WTC11 (cell line): Measurements from ENCODE around the gene NDN. TPM values are rescaled to one million over a fixed set of nuclear protein-coding genes. Genes with fewer than 3 reads are reported as not detected.

Experiments
- ATAC-seq: fragments of 200-7000 bp; cut with Tn5 transposase; 2 replicates; pipeline ENCODE4 v1.10.0; 2021; ENCODE audit warnings: mild to moderate bottlenecking, moderate library complexity
- CTCF ChIA-PET: fragments of 300-600 bp; sonication (Branson Sonifier 250); formaldehyde crosslinking; loops from one replicate; lab custom pipeline; 2021; ENCODE audit warnings: antibody characterized with exemption; lab: Charles Lee
- POLR2A ChIA-PET: fragments of 350-600 bp; sonication (Branson Sonifier 250); formaldehyde crosslinking; loops from one replicate; lab custom pipeline; 2021; ENCODE audit warnings: antibody characterized with exemption; lab: Charles Lee
- DNase-seq: peaks from one replicate; pipeline ENCODE4 v3.0.0; 2021; ENCODE audit warnings: low spot score
- H3K27ac Mint-ChIP-seq: 2 replicates; pipeline ENCODE4 v1.8.0; 2021; ENCODE audit warnings: mixed read lengths
- H3K27me3 Mint-ChIP-seq: 2 replicates; pipeline ENCODE4 v1.8.0; 2021; ENCODE audit warnings: low read depth, mild to moderate bottlenecking, moderate library complexity, mixed read lengths
- H3K36me3 Mint-ChIP-seq: 2 replicates; pipeline ENCODE4 v1.8.0; 2021; ENCODE audit warnings: mixed read lengths
- H3K4me1 Mint-ChIP-seq: 2 replicates; pipeline ENCODE4 v1.8.0; 2022; ENCODE audit warnings: mixed read lengths
- H3K4me3 Mint-ChIP-seq: 2 replicates; pipeline ENCODE4 v1.8.0; 2021; ENCODE audit warnings: mild to moderate bottlenecking, moderate library complexity, mixed read lengths
- H3K9me3 Mint-ChIP-seq: 2 replicates; pipeline ENCODE4 v1.8.0; 2021; ENCODE audit warnings: mixed read lengths
- FOXK1 ChIP-seq: sonication (generic); formaldehyde crosslinking; IDR thresholded peaks from 2 replicates; pipeline ENCODE4 v1.8.0; 2022; ENCODE audit warnings: mild to moderate bottlenecking, moderate library complexity, missing genetic modification reagents
- GABPB1 ChIP-seq: sonication (generic); formaldehyde crosslinking; IDR thresholded peaks from 2 replicates; pipeline ENCODE4 v1.8.1; 2023; ENCODE audit warnings: mild to moderate bottlenecking, missing genetic modification reagents
- IRF2 ChIP-seq: sonication (generic); formaldehyde crosslinking; IDR thresholded peaks from 2 replicates; pipeline ENCODE4 v1.8.0; 2022; ENCODE audit warnings: low read depth, missing genetic modification reagents, borderline replicate concordance
- NFATC4 ChIP-seq: fragments of 250-450 bp; sonication (Bioruptor Pico); IDR thresholded peaks from 2 replicates; pipeline ENCODE4 v1.9.0; 2021; ENCODE audit warnings: mild to moderate bottlenecking
- NR1H2 ChIP-seq: sonication (generic); formaldehyde crosslinking; IDR thresholded peaks from 2 replicates; pipeline ENCODE4 v1.9.0; 2021; ENCODE audit warnings: mild to moderate bottlenecking, moderate library complexity, missing genetic modification reagents
- NR3C1 ChIP-seq: sonication (generic); formaldehyde crosslinking; conservative IDR thresholded peaks from 2 replicates; pipeline ENCODE4 v1.8.1; 2023; ENCODE audit warnings: low read depth, mild to moderate bottlenecking, missing genetic modification reagents
- RORB ChIP-seq: fragments of 250-450 bp; sonication (Bioruptor Pico); IDR thresholded peaks from 2 replicates; pipeline ENCODE4 v1.9.0; 2021; ENCODE audit warnings: mild to moderate bottlenecking
- TEAD4 ChIP-seq: sonication (generic); formaldehyde crosslinking; IDR thresholded peaks from 2 replicates; pipeline ENCODE4 v1.8.0; 2022; ENCODE audit warnings: mild to moderate bottlenecking, missing genetic modification reagents
- ZNF121 ChIP-seq: sonication (generic); formaldehyde crosslinking; IDR thresholded peaks from 2 replicates; pipeline ENCODE4 v1.8.0; 2023; ENCODE audit warnings: missing genetic modification reagents
- ZNF138 ChIP-seq: sonication (generic); formaldehyde crosslinking; conservative IDR thresholded peaks from 2 replicates; pipeline ENCODE4 v1.8.1; 2022; ENCODE audit warnings: mild to moderate bottlenecking, moderate library complexity, missing genetic modification reagents
- ZNF263 ChIP-seq: sonication (generic); formaldehyde crosslinking; IDR thresholded peaks from 2 replicates; pipeline ENCODE4 v1.8.1; 2022; ENCODE audit warnings: low read depth, mild to moderate bottlenecking, moderate library complexity, missing genetic modification reagents
- total RNA-seq: library from RNA; stranded (reverse); gene quantifications from 3 replicates; pipeline ENCODE4 v1.2.3, GENCODE V29; 2021
- TF ChIP-seq, protein P1 (sequence below): fragments of 250-450 bp; sonication (Bioruptor Pico); IDR thresholded peaks from 2 replicates; pipeline ENCODE4 v1.9.0; 2021; ENCODE audit warnings: mild to moderate bottlenecking, borderline replicate concordance
- TF ChIP-seq, protein P2 (sequence below): sonication (generic); formaldehyde crosslinking; IDR thresholded peaks from 2 replicates; pipeline ENCODE4 v1.8.1; 2023; ENCODE audit warnings: mild to moderate bottlenecking, missing genetic modification reagents, borderline replicate concordance
- TF ChIP-seq, protein P3 (sequence below): fragments of 250-450 bp; sonication (Bioruptor Pico); IDR thresholded peaks from 2 replicates; pipeline ENCODE4 v2.1.2; 2022; ENCODE audit warnings: mild to moderate bottlenecking, moderate library complexity

The NDN gene
- total RNA-seq, 1 experiment from 2014 or later, result 40.0 TPM

DNA sequence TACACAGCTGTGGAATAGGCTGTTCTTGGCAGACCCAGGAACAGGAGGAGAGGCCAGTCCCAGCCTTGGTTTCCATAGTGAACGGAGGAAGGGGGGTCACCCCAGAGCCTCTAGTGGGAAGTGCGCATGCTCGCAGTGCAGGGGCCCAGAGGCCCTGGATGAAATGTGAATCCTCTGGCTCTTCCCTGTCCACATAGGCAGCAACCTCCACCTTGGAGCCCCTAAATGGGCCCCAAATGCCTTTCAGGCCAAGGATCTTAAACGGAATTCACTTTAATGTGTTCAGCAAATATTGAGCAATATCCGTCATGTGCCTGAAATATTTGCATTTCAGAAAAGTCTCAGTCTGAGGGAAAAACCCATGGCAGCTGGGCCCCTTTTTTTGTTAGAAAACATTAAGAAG is 3.3 kb upstream of the NDN start:
- no peak overlapping the region for H3K27ac Mint-ChIP-seq
- ChIA-PET POLR2A (no interaction called here), CTCF (interaction anchor here (1.0 to 1.3 kb wide), 2 partner anchors 72 to 167 kb away, joined by 3 read pairs; no protein-coding TSS in a partner anchor)
- no peak overlapping the region for H3K4me3 Mint-ChIP-seq
- ATAC-seq, result peak; percentile 65
- H3K36me3 Mint-ChIP-seq, result peaks cover 40% of the 10 kb centered on the region
- H3K27me3 Mint-ChIP-seq, result peaks cover 4% of the 10 kb centered on the region
- TF ChIP-seq GABPB1 (CRISPR knock-in tag) (peak; percentile 21; the same call in 1 of the 2 replicates), FOXK1 (CRISPR knock-in tag) (no peak), TEAD4 (CRISPR knock-in tag) (no peak)
- H3K4me1 Mint-ChIP-seq, result peaks cover 21% of the 10 kb centered on the region
- H3K9me3 Mint-ChIP-seq, result peaks cover 54% of the 10 kb centered on the region
- DNase-seq, result peak; percentile 41

DNA sequence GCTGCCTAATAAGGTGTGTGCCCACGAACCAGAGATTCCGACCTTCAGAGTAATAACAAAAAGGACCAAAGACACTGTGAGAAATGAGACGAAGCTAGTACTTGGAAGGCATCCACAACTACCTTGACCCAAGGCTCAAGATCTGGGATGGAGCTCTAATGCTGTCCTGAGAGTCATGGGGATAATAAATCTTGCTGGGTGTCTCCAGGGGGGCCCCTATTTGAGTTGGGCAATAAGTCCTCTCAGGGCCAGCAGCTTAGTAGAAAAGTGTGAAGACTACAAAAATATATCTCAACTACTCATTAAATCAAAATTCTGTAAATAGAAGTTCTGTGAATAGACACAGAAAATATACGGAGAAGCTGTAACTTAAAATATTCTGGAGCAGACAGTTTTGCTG is 2.9 kb upstream of the NDN start:
- H3K9me3 Mint-ChIP-seq, result peaks cover 50% of the 10 kb centered on the region
- CTCF ChIA-PET, result interaction anchor here (1.0 to 1.3 kb wide), 2 partner anchors 72 to 167 kb away, joined by 3 read pairs; no protein-coding TSS in a partner anchor
- ATAC-seq (no peak), DNase-seq (no peak)
- no peak overlapping the region for H3K4me3 Mint-ChIP-seq
- no peak overlapping the region for H3K27ac Mint-ChIP-seq
- H3K36me3 Mint-ChIP-seq, result peaks cover 36% of the 10 kb centered on the region
- H3K27me3 Mint-ChIP-seq, result peaks cover 4% of the 10 kb centered on the region
- POLR2A ChIA-PET, result no interaction called here
- TF ChIP-seq RORB (CRISPR knock-in tag) (no peak), NR1H2 (no peak), ZNF138 (CRISPR knock-in tag) (no peak), IRF2 (no peak), ZNF263 (no peak)
- TF ChIP-seq, protein P1, sequence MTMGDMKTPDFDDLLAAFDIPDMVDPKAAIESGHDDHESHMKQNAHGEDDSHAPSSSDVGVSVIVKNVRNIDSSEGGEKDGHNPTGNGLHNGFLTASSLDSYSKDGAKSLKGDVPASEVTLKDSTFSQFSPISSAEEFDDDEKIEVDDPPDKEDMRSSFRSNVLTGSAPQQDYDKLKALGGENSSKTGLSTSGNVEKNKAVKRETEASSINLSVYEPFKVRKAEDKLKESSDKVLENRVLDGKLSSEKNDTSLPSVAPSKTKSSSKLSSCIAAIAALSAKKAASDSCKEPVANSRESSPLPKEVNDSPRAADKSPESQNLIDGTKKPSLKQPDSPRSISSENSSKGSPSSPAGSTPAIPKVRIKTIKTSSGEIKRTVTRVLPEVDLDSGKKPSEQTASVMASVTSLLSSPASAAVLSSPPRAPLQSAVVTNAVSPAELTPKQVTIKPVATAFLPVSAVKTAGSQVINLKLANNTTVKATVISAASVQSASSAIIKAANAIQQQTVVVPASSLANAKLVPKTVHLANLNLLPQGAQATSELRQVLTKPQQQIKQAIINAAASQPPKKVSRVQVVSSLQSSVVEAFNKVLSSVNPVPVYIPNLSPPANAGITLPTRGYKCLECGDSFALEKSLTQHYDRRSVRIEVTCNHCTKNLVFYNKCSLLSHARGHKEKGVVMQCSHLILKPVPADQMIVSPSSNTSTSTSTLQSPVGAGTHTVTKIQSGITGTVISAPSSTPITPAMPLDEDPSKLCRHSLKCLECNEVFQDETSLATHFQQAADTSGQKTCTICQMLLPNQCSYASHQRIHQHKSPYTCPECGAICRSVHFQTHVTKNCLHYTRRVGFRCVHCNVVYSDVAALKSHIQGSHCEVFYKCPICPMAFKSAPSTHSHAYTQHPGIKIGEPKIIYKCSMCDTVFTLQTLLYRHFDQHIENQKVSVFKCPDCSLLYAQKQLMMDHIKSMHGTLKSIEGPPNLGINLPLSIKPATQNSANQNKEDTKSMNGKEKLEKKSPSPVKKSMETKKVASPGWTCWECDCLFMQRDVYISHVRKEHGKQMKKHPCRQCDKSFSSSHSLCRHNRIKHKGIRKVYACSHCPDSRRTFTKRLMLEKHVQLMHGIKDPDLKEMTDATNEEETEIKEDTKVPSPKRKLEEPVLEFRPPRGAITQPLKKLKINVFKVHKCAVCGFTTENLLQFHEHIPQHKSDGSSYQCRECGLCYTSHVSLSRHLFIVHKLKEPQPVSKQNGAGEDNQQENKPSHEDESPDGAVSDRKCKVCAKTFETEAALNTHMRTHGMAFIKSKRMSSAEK (CRISPR knock-in tag), result no peak
- TF ChIP-seq, protein P2, sequence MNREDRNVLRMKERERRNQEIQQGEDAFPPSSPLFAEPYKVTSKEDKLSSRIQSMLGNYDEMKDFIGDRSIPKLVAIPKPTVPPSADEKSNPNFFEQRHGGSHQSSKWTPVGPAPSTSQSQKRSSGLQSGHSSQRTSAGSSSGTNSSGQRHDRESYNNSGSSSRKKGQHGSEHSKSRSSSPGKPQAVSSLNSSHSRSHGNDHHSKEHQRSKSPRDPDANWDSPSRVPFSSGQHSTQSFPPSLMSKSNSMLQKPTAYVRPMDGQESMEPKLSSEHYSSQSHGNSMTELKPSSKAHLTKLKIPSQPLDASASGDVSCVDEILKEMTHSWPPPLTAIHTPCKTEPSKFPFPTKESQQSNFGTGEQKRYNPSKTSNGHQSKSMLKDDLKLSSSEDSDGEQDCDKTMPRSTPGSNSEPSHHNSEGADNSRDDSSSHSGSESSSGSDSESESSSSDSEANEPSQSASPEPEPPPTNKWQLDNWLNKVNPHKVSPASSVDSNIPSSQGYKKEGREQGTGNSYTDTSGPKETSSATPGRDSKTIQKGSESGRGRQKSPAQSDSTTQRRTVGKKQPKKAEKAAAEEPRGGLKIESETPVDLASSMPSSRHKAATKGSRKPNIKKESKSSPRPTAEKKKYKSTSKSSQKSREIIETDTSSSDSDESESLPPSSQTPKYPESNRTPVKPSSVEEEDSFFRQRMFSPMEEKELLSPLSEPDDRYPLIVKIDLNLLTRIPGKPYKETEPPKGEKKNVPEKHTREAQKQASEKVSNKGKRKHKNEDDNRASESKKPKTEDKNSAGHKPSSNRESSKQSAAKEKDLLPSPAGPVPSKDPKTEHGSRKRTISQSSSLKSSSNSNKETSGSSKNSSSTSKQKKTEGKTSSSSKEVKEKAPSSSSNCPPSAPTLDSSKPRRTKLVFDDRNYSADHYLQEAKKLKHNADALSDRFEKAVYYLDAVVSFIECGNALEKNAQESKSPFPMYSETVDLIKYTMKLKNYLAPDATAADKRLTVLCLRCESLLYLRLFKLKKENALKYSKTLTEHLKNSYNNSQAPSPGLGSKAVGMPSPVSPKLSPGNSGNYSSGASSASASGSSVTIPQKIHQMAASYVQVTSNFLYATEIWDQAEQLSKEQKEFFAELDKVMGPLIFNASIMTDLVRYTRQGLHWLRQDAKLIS (CRISPR knock-in tag), result no peak
- H3K4me1 Mint-ChIP-seq, result peaks cover 21% of the 10 kb centered on the region

DNA sequence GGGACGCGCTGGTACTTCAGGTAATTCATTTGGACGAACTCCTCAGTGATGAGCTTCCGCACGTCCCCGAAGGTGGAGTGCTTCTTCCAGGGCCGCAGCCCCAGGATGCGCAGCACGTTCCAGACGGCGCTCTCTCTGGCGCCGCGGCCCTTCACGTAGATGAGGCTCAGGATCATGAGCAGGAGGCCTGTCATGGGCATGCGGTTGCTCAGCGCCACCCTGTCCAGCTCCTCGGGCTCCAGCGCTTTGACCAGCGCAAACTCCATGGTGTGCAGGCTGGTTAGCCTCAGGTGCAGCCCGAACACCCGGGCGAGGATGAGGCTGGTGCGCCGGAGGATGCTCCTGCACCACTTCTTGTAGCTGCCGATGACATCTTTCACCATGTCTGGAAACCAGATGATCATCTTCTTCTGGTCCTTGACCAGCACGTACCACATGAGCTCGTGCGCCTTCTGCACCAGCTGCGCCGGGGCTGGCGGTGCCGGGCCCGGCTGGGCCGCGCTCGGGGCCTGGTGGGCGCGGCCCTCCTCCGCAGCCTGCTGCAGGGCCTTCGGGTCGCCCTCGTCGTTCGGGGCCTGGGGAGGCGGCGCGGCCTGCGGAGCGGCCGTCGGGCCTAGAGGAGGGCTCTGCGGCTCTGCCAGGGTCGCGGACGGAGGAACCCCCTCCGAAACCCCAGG is 501 bp downstream of the NDN start:
- CTCF ChIA-PET, result interaction anchor here (1.0 kb wide), 1 partner anchor 137 kb away, joined by 4 read pairs; no protein-coding TSS in a partner anchor
- no peaks in the 10 kb centered on the region; the same call in none of the 2 replicates for H3K27me3 Mint-ChIP-seq
- TF ChIP-seq, protein P3, sequence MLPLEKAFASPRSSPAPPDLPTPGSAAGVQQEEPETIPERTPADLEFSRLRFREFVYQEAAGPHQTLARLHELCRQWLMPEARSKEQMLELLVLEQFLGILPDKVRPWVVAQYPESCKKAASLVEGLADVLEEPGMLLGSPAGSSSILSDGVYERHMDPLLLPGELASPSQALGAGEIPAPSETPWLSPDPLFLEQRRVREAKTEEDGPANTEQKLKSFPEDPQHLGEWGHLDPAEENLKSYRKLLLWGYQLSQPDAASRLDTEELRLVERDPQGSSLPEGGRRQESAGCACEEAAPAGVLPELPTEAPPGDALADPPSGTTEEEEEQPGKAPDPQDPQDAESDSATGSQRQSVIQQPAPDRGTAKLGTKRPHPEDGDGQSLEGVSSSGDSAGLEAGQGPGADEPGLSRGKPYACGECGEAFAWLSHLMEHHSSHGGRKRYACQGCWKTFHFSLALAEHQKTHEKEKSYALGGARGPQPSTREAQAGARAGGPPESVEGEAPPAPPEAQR (CRISPR knock-in tag), result no peak
- TF ChIP-seq NFATC4 (CRISPR knock-in tag) (no peak), ZNF121 (CRISPR knock-in tag) (0 out of 2 replicates have a peak, but pooled peaks have one; percentile 45), NR3C1 (CRISPR knock-in tag) (no peak), NR1H2 (no peak)
- H3K9me3 Mint-ChIP-seq, result peaks cover 25% of the 10 kb centered on the region
- ATAC-seq, result peak; percentile 45
- peaks cover 26% of the 10 kb centered on the region for H3K36me3 Mint-ChIP-seq
- POLR2A ChIA-PET, result interaction anchor here (0.7 kb wide), 1 partner anchor 168 kb away, joined by 3 read pairs; no protein-coding TSS in a partner anchor
- H3K4me3 Mint-ChIP-seq, result peak overlapping the region; percentile 69
- DNase-seq, result peak; percentile 14
- H3K4me1 Mint-ChIP-seq, result peaks cover 21% of the 10 kb centered on the region
- H3K27ac Mint-ChIP-seq, result no peak overlapping the region
